ENCODE data around the gene NUP210L. TPM values are rescaled to one million over a fixed set of nuclear protein-coding genes. Genes with fewer than 3 reads are reported as not detected.

Gene NUP210L
- total and polyA plus RNA-seq, 4 donors: 0.08 TPM; not detected in 3

GRCh38 chr1:153987621-153988020 is 167.3 kb downstream of the NUP210L start:
- DNase-seq (ENCODE audit: low spot score): no peak
- no peak for TF ChIP-seq MAX (IDR thresholded peaks at IDR 0.05)
- H3K4me1 ChIP-seq (ENCODE audit: control insufficient read depth in 4 of 4, insufficient read depth in 4 of 4, low read length in 3 of 4): peaks cover 4 to 28% (median 24%) of the 10 kb centered on the region in 4 donors
- H3K4me3 ChIP-seq (ENCODE audit: low read depth in 1 of 3, low read length in 3 of 3): no peak overlapping the region
- no peak overlapping the region for H3K27ac ChIP-seq (ENCODE audit: low read depth in 1 of 2, low read length in 2 of 2)
- no peaks in the 10 kb centered on the region for H3K27me3 ChIP-seq (ENCODE audit: control insufficient read depth in 4 of 4, insufficient read depth in 4 of 4, low read length in 3 of 4)
- no peak overlapping the region for H3K9ac ChIP-seq (ENCODE audit: low read depth in 1 of 2, low read length in 2 of 2)
- WGBS: 92% methylated on average over 8 of the region's 8 CpGs
- peaks cover under 1 to 6% (median 4%) of the 10 kb centered on the region in 4 donors for H3K36me3 ChIP-seq (ENCODE audit: control insufficient read depth in 4 of 4, insufficient read depth in 3 of 4, low read depth in 1 of 4, low read length in 3 of 4)
- H3K9me3 ChIP-seq (ENCODE audit: control insufficient read depth in 4 of 4, low read length in 3 of 4): no peaks in the 10 kb centered on the region

GRCh38 chr1:153985941-153986761 is 168.7 kb downstream of the NUP210L start, which contains the start of gene RAB13:
RAB13 (minus strand) TSS chr1:153986339; CDS start chr1:153986236, 103 bp downstream.
- Histone ChIP-seq H3K27ac (ENCODE audit: low read depth in 1 of 2, low read length in 2 of 2) (peak within 1 kb of the TSS; percentile 71 to 80), H3K4me3 (ENCODE audit: low read depth in 1 of 3, low read length in 3 of 3) (peak within 1 kb of the TSS; percentile 56 to 76 (median 64)), H3K4me1 (ENCODE audit: control insufficient read depth in 4 of 4, insufficient read depth in 4 of 4, low read length in 3 of 4) (peaks cover 4 to 18% (median 12%) of the 10 kb centered on the region in 4 donors), H3K9ac (ENCODE audit: low read depth in 1 of 2, low read length in 2 of 2) (peak within 1 kb of the TSS; percentile 57 to 88), H3K9me3 (ENCODE audit: control insufficient read depth in 4 of 4, low read length in 3 of 4) (no peaks in the 10 kb centered on the region), H3K36me3 (ENCODE audit: control insufficient read depth in 4 of 4, insufficient read depth in 3 of 4, low read depth in 1 of 4, low read length in 3 of 4) (peaks cover 0 to 6% (median 3%) of the 10 kb centered on the region in 4 donors), H3K27me3 (ENCODE audit: control insufficient read depth in 4 of 4, insufficient read depth in 4 of 4, low read length in 3 of 4) (no peaks in the 10 kb centered on the region)
- TF ChIP-seq HNF4A (conservative IDR thresholded peaks at IDR 0.05) (no peak), YY1 (IDR thresholded peaks at IDR 0.05) (peak; percentile 29), TAF1 (conservative IDR thresholded peaks at IDR 0.05) (peak; percentile 37)
- WGBS: 2% methylated on average over 32 of the region's 32 CpGs
- DNase-seq (ENCODE audit: low spot score): peak; percentile 83

GRCh38 chr1:153985341-153985912 is 169.4 kb downstream of the NUP210L start:
- Histone ChIP-seq H3K27ac (ENCODE audit: low read depth in 1 of 2, low read length in 2 of 2) (peak overlapping the region; percentile 49 to 68), H3K36me3 (ENCODE audit: control insufficient read depth in 4 of 4, insufficient read depth in 3 of 4, low read depth in 1 of 4, low read length in 3 of 4) (peaks cover 0 to 6% (median 4%) of the 10 kb centered on the region in 4 donors), H3K4me3 (ENCODE audit: low read depth in 1 of 3, low read length in 3 of 3) (peak overlapping the region; percentile 56 to 76 (median 64)), H3K4me1 (ENCODE audit: control insufficient read depth in 4 of 4, insufficient read depth in 4 of 4, low read length in 3 of 4) (peaks cover 4 to 17% (median 12%) of the 10 kb centered on the region in 4 donors), H3K27me3 (ENCODE audit: control insufficient read depth in 4 of 4, insufficient read depth in 4 of 4, low read length in 3 of 4) (no peaks in the 10 kb centered on the region), H3K9me3 (ENCODE audit: control insufficient read depth in 4 of 4, low read length in 3 of 4) (no peaks in the 10 kb centered on the region), H3K9ac (ENCODE audit: low read depth in 1 of 2, low read length in 2 of 2) (peak overlapping the region; percentile 57 to 88)
- no peak for DNase-seq (ENCODE audit: low spot score)
- 14% methylated on average over 7 of the region's 7 CpGs for WGBS
- no peak for TF ChIP-seq FOXA2 (IDR thresholded peaks at IDR 0.05)
- TF ChIP-seq JUND (IDR thresholded peaks at IDR 0.05): no peak
- TF ChIP-seq RXRA (IDR thresholded peaks at IDR 0.05): no peak
- no peak for TF ChIP-seq MAX (IDR thresholded peaks at IDR 0.05)
- TF ChIP-seq SP1 (IDR thresholded peaks at IDR 0.05): no peak
- no peak for TF ChIP-seq ATF3 (IDR thresholded peaks at IDR 0.05)
- TF ChIP-seq HNF4G (IDR thresholded peaks at IDR 0.05): no peak
- no peak for TF ChIP-seq ZBTB33 (IDR thresholded peaks at IDR 0.05)
- TF ChIP-seq HNF4A (conservative IDR thresholded peaks at IDR 0.05): no peak
- TF ChIP-seq YY1 (IDR thresholded peaks at IDR 0.05): no peak
- no peak for TF ChIP-seq NR2F2 (IDR thresholded peaks at IDR 0.05)

All from liver (tissue), 9 donors.